ENCODE data around the gene PSMD6.

The PSMD6 gene

DNA sequence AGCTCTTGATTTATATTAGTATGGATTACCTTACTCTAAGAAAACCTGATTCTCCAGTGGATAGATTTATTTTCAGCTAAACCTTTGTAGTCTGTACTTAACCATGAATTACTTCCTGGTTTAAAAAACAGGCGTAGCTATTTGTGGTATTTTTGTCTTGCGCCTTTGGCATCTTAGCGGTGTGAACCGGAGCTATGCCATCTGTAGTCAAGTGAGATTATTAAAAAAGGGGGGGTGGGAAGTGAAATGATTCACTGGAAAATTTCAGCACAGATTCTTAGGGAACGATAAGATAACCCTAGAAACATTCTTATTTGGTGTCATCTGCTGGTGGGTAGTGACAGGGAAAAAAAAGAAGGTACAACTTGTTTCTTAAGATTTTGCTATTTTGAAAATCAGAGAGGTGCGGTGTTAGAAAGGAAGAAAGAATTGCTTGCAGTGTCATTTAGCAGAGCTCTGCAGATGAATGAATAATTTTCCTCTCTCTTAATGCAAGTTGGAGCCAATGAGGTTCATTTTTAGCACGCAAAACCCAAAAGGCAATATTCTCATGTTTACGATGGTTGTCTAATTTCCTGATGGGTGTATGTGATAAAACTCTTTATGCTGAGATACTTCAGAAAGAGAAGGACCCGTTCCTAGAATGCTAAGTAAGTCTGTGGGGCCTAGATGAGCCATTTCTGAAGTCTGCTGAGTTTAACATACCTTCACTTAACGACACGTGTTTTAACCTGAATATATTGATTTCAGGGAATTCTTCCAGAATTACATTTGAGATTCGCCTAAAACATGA is 44.0 kb downstream of the PSMD6 start:
- H3K9me3 ChIP-seq (ENCODE audit: severe bottlenecking): no peaks in the 10 kb centered on the region
- peaks cover 51% of the 10 kb centered on the region for H3K36me3 ChIP-seq (ENCODE audit: low read depth)
- H3K4me3 ChIP-seq (ENCODE audit: severe bottlenecking): no peak overlapping the region
- peaks cover 31% of the 10 kb centered on the region for H3K4me1 ChIP-seq (ENCODE audit: insufficient read depth, poor library complexity, severe bottlenecking)
- H3K27me3 ChIP-seq (ENCODE audit: insufficient read depth, poor library complexity, severe bottlenecking): no peaks in the 10 kb centered on the region
- TF ChIP-seq, protein P1, sequence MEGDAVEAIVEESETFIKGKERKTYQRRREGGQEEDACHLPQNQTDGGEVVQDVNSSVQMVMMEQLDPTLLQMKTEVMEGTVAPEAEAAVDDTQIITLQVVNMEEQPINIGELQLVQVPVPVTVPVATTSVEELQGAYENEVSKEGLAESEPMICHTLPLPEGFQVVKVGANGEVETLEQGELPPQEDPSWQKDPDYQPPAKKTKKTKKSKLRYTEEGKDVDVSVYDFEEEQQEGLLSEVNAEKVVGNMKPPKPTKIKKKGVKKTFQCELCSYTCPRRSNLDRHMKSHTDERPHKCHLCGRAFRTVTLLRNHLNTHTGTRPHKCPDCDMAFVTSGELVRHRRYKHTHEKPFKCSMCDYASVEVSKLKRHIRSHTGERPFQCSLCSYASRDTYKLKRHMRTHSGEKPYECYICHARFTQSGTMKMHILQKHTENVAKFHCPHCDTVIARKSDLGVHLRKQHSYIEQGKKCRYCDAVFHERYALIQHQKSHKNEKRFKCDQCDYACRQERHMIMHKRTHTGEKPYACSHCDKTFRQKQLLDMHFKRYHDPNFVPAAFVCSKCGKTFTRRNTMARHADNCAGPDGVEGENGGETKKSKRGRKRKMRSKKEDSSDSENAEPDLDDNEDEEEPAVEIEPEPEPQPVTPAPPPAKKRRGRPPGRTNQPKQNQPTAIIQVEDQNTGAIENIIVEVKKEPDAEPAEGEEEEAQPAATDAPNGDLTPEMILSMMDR (IDR thresholded peaks at IDR 0.05; ENCODE audit: poor library complexity, severe bottlenecking): no peak
- ATAC-seq (ENCODE audit: low read depth) (no peak), DNase-seq (ENCODE audit: low spot score) (no peak)
- no peak overlapping the region for H3K27ac ChIP-seq (ENCODE audit: poor library complexity, severe bottlenecking)

- Histone ChIP-seq H3K4me1 (ENCODE audit: insufficient read depth, poor library complexity, severe bottlenecking) (peaks cover 31% of the 10 kb centered on the region), H3K27me3 (ENCODE audit: insufficient read depth, poor library complexity, severe bottlenecking) (no peaks in the 10 kb centered on the region), H3K4me3 (ENCODE audit: severe bottlenecking) (no peak overlapping the region), H3K36me3 (ENCODE audit: low read depth) (peaks cover 37% of the 10 kb centered on the region), H3K27ac (ENCODE audit: poor library complexity, severe bottlenecking) (no peak overlapping the region), H3K9me3 (ENCODE audit: severe bottlenecking) (no peaks in the 10 kb centered on the region)
- no peak for ATAC-seq (ENCODE audit: low read depth)
- no peak for DNase-seq (ENCODE audit: low spot score)
- TF ChIP-seq, protein P1 (IDR thresholded peaks at IDR 0.05; ENCODE audit: poor library complexity, severe bottlenecking): no peak
Measured at GRCh38 chr3:63977893-63978292, 45.4 kb downstream of the PSMD6 start.

- H3K27me3 ChIP-seq (ENCODE audit: insufficient read depth, poor library complexity, severe bottlenecking): no peaks in the 10 kb centered on the region
- H3K27ac ChIP-seq (ENCODE audit: poor library complexity, severe bottlenecking): peak overlapping the region; percentile 87
- H3K9me3 ChIP-seq (ENCODE audit: severe bottlenecking): no peaks in the 10 kb centered on the region
- H3K4me1 ChIP-seq (ENCODE audit: insufficient read depth, poor library complexity, severe bottlenecking): peaks cover 31% of the 10 kb centered on the region
- DNase-seq (ENCODE audit: low spot score) (no peak), ATAC-seq (ENCODE audit: low read depth) (no peak)
- TF ChIP-seq, protein P1 (IDR thresholded peaks at IDR 0.05; ENCODE audit: poor library complexity, severe bottlenecking): no peak
- no peak overlapping the region for H3K4me3 ChIP-seq (ENCODE audit: severe bottlenecking)
- peaks cover 27% of the 10 kb centered on the region for H3K36me3 ChIP-seq (ENCODE audit: low read depth)
Measured at GRCh38 chr3:63976872-63977200, 46.5 kb downstream of the PSMD6 start.

DNA sequence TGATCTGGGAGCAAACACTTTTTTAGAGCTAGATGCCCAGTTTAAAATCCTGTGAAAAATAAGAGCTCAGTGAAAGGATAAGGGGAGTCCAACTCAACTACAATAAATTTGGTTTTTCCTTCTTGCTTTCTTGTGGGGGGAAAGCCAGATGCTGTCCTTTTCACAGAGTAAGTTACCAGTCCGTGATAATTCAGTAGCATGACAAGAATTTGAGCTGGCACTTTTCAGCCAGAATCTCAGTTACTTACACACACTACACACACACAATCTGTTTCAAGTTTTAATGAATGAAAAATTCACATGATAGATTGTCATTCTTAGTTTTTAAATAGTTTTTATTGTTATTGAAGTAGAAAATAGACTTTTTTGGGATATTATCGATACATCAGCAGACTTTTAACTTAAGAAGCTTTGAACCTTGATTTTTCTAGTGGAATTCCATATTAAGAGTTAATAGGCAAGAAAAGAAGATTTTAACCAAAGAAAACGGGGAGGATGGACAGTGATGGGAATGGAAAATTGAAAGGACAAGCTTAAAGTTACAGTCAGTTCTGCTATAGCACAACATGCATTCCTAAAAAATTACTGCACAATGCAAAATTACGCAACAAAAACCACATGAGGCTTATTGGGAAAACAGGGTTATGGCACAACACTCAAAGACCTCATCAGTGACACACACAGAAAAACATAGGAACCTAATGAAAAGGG is 47.0 kb downstream of the PSMD6 start:
- TF ChIP-seq, protein P1 (IDR thresholded peaks at IDR 0.05; ENCODE audit: poor library complexity, severe bottlenecking): no peak
- peak overlapping the region; percentile 87 for H3K27ac ChIP-seq (ENCODE audit: poor library complexity, severe bottlenecking)
- no peak overlapping the region for H3K4me3 ChIP-seq (ENCODE audit: severe bottlenecking)
- no peaks in the 10 kb centered on the region for H3K9me3 ChIP-seq (ENCODE audit: severe bottlenecking)
- no peak for DNase-seq (ENCODE audit: low spot score)
- peaks cover 31% of the 10 kb centered on the region for H3K4me1 ChIP-seq (ENCODE audit: insufficient read depth, poor library complexity, severe bottlenecking)
- peak; percentile 74 for ATAC-seq (ENCODE audit: low read depth)
- H3K36me3 ChIP-seq (ENCODE audit: low read depth): peaks cover 21% of the 10 kb centered on the region
- H3K27me3 ChIP-seq (ENCODE audit: insufficient read depth, poor library complexity, severe bottlenecking): no peaks in the 10 kb centered on the region

DNA sequence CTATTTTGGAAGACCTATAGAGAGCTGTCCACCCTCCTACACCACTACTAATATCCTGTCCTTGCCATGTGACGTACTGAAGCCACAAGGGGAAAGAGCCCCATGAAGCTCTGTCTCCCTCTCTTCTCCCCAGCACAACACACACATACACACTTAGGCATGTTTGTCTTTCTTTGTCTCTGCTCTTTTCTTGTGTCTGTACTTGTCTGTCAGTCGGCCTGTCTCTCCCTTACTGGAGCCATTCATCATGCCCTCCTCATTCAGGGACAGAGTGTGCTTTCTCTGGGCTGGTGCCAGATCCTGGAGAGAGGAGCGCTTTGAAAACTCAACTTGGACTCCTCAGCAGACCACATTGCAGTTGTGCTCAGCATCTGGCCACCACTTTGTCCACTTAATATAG is 47.6 kb downstream of the PSMD6 start:
- Histone ChIP-seq H3K4me3 (ENCODE audit: severe bottlenecking) (no peak overlapping the region), H3K9me3 (ENCODE audit: severe bottlenecking) (no peaks in the 10 kb centered on the region), H3K27ac (ENCODE audit: poor library complexity, severe bottlenecking) (peak overlapping the region; percentile 87), H3K27me3 (ENCODE audit: insufficient read depth, poor library complexity, severe bottlenecking) (no peaks in the 10 kb centered on the region), H3K36me3 (ENCODE audit: low read depth) (peaks cover 15% of the 10 kb centered on the region), H3K4me1 (ENCODE audit: insufficient read depth, poor library complexity, severe bottlenecking) (peaks cover 31% of the 10 kb centered on the region)
- TF ChIP-seq, protein P1 (IDR thresholded peaks at IDR 0.05; ENCODE audit: poor library complexity, severe bottlenecking): no peak
- no peak for DNase-seq (ENCODE audit: low spot score)
- ATAC-seq (ENCODE audit: low read depth): peak; percentile 87
